22Rv1 (cell line): ENCODE data around the gene PCDH15.

ENCODE experiments used
- H3K27ac ChIP-seq: fragments of 450-650 bp; 2 replicates; pipeline ENCODE4 v1.5.1; 2017
- ZFX ChIP-seq: fragments of 450-650 bp; IDR thresholded peaks from 2 replicates; pipeline ENCODE4 v1.6.1; 2017; ENCODE audit warnings: antibody characterized with exemption, borderline replicate concordance
- TF ChIP-seq, protein P1 (sequence below): fragments of 450-650 bp; IDR thresholded peaks from 2 replicates; pipeline ENCODE4 v1.5.1; 2017; ENCODE audit warnings: mild to moderate bottlenecking

The PCDH15 gene

DNA sequence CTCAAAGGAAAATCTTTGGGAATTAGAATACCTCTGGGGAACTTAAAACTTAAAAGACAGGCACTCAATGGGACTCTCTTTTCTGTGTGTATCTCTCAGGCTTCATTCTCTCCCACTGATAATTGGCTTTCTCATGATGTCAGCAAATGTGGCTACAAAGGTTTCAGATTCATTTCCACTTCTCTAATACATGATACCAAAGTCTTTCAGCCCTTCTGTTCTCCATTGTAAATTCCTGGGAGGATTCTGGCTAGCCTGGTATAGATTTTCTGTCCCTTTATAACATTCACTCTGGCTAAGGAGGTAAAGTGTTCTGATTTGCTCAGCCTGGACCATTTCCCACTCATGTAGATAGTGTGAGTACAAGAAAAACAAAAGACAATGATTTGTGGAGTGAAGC is 606.2 kb downstream of the PCDH15 start:
- TF ChIP-seq, protein P1, sequence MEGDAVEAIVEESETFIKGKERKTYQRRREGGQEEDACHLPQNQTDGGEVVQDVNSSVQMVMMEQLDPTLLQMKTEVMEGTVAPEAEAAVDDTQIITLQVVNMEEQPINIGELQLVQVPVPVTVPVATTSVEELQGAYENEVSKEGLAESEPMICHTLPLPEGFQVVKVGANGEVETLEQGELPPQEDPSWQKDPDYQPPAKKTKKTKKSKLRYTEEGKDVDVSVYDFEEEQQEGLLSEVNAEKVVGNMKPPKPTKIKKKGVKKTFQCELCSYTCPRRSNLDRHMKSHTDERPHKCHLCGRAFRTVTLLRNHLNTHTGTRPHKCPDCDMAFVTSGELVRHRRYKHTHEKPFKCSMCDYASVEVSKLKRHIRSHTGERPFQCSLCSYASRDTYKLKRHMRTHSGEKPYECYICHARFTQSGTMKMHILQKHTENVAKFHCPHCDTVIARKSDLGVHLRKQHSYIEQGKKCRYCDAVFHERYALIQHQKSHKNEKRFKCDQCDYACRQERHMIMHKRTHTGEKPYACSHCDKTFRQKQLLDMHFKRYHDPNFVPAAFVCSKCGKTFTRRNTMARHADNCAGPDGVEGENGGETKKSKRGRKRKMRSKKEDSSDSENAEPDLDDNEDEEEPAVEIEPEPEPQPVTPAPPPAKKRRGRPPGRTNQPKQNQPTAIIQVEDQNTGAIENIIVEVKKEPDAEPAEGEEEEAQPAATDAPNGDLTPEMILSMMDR = no peak
- no peak for TF ChIP-seq ZFX
- H3K27ac ChIP-seq = no peak overlapping the region

DNA sequence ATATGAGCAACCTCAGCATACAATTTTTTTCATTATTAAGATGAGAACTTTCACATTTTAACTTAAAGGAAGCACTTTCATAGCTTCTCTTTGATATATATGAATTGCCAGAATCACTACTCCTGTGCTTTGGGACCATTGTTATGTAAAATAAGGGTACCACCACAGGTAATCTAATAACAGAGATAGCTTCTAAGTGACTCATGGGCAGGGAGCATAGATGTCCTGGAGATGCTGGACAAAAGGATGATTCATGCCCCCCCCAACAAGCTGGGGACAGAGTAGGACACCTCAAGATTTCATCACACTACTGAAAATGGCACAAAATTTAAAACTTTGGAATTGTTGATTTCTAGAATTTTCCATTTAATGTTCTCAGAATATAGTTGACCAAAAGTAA is 641.1 kb downstream of the PCDH15 start:
- TF ChIP-seq ZFX = no peak
- TF ChIP-seq, protein P1 = no peak
- no peak overlapping the region for H3K27ac ChIP-seq

DNA sequence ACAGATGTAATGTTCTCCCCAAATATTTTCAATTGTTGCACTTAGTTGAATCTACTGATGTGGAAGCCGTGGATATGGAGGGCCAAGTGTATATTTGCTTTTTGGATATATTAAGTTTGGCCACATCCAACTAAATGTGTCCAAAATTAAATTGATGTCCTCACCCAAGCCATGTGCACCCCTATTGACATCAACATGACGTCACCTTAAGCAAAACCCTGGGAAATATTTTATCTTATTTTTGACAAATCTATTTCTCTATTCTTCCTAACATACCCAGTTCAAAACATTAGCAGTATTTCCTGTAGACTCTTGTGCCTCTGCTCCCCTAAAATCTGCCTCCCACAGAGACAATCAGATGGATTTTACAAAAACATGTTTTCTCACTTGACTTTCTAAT is 652.5 kb downstream of the PCDH15 start:
- TF ChIP-seq, protein P1 = no peak
- TF ChIP-seq ZFX = no peak
- no peak overlapping the region for H3K27ac ChIP-seq

DNA sequence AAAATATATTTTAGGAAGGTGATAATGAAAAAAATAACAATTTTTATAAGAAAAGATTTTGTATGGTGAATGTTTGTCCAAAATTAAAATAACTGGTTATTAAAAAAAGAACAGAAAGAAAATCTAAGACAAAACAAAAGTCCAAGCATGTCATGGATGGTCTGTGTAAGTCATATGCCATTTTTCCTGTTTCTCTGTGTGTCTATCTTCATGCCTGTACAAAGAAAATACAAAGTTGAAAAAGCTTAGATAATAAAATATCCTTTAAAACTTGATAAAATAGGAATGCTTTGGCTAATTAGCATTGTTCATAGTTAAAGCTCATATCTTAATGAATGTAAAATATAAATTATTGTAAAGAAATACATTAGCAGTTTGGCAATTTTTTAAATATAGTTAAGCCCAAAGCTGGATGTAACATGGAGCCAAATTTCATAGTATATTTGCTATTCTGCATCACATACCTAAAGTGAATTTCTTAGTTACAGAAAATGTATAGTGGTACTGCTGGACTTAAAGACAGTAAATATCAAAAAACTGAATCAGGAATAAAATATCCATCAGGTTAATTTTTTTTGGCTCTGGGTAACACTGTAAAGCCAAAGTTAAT is 661.1 kb downstream of the PCDH15 start:
- no peak overlapping the region for H3K27ac ChIP-seq
- TF ChIP-seq, protein P1 = no peak
- no peak for TF ChIP-seq ZFX

DNA sequence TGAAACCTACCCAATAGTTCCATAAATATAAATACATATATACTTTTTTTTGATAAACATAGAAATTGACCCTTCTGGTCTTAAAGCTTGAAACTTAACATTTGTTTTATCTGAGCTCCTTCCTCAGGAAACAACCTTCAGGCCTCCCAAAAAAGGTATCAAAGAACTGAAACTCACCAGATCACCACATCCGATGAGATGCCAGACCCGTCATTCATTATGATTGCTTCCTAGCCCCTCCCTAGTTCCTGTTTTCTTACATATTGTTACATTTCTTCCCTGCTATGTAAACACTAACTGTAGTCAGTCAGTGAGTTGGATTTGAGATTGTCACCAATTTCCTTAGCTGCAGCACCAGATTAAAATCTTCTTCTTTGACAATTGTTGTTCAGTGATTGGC is 663.6 kb downstream of the PCDH15 start:
- no peak overlapping the region for H3K27ac ChIP-seq
- TF ChIP-seq ZFX = no peak
- TF ChIP-seq, protein P1 = no peak

DNA sequence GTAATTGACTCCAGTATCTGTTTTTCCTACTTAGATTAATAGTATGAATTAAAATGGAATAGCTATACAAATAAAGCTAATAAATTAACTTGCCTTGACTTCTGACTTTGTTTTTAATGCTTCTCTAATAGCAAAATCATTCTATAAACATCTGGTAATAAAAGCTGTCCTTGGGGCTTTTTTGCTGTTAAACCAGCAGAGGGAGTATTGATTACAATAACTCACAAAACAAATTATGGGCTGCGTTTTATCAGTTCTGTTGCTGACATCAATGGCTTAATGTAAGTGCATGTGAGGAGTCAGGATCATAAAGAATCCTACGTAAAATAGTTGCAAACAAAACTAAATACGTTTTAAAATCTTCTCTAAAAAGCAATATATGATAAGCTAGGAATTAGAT is 667.8 kb downstream of the PCDH15 start:
- no peak overlapping the region for H3K27ac ChIP-seq
- TF ChIP-seq, protein P1 = peak; percentile 65
- no peak for TF ChIP-seq ZFX

DNA sequence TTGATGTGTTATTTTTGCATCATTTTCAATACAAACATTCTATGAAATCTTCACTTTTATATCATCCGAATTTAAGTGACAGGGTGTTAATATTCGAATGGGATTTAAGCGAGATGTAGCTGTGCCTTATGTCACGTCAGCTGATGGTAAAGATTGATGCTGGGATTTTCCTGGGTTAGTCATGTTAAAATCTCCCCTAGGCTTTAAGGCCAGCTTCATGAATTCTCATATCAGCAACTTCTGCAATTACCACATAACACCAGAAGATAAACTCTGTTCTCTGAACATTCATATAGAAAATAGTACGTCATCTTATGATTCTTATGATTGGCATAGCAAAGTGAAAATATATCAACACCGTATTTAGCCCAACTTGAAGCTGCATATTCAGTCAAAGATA is 669.2 kb downstream of the PCDH15 start:
- TF ChIP-seq ZFX = no peak
- TF ChIP-seq, protein P1 = no peak
- H3K27ac ChIP-seq = no peak overlapping the region
